GM06990 (cell line): ENCODE results near the gene LRCH1.

Source experiments
- DNase-seq: peaks from one replicate; pipeline ENCODE4 v3.0.0-alpha.2; 2011; ENCODE audit not compliant: insufficient read length; ENCODE audit errors: extremely low read depth
- H3K27me3 ChIP-seq: replicated peaks from 2 replicates; pipeline ENCODE4 v1.6.0; 2011; ENCODE audit warnings: low read length; ENCODE audit not compliant: control insufficient read depth, insufficient read depth
- H3K36me3 ChIP-seq: 2 replicates; pipeline ENCODE4 v1.5.1; 2011; ENCODE audit warnings: low read length; ENCODE audit not compliant: control insufficient read depth, insufficient read depth
- H3K4me3 ChIP-seq: replicated peaks from 2 replicates; pipeline ENCODE4 v1.5.1; 2011; ENCODE audit warnings: low read depth, mild to moderate bottlenecking, control low read depth, low read length
- TF ChIP-seq, protein P1 (sequence below): IDR thresholded peaks from 2 replicates; pipeline ENCODE4 v1.5.1; 2011; ENCODE audit warnings: low read length, control low read depth, mild to moderate bottlenecking, inconsistent platforms; ENCODE audit not compliant: insufficient read depth, poor library complexity, severe bottlenecking

The LRCH1 gene

DNA sequence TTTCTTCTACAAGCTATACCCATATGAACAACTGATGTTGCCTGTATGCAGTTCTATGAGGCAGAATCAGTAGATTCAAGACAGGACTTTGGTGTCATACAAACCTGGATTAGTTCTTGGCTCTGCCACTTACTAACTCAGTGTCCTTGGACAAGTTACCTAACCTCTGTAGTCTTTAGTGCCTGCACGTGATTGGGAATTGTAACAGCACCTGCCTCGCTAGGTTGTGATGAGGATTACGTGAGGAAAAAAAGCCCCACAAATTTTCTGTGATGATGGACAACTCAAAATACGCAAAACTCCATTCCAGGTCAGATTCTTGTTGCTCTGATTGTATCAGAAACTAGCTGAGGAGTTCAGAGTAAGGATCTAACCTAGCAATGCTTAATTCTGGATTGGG, 89.3 kb downstream of the LRCH1 start:
- TF ChIP-seq, protein P1, sequence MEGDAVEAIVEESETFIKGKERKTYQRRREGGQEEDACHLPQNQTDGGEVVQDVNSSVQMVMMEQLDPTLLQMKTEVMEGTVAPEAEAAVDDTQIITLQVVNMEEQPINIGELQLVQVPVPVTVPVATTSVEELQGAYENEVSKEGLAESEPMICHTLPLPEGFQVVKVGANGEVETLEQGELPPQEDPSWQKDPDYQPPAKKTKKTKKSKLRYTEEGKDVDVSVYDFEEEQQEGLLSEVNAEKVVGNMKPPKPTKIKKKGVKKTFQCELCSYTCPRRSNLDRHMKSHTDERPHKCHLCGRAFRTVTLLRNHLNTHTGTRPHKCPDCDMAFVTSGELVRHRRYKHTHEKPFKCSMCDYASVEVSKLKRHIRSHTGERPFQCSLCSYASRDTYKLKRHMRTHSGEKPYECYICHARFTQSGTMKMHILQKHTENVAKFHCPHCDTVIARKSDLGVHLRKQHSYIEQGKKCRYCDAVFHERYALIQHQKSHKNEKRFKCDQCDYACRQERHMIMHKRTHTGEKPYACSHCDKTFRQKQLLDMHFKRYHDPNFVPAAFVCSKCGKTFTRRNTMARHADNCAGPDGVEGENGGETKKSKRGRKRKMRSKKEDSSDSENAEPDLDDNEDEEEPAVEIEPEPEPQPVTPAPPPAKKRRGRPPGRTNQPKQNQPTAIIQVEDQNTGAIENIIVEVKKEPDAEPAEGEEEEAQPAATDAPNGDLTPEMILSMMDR: no peak
- Histone ChIP-seq H3K36me3 (no peaks in the 10 kb centered on the region; the same call in 1 of the 2 replicates), H3K4me3 (no peak overlapping the region), H3K27me3 (no peaks in the 10 kb centered on the region)
- no peak for DNase-seq

DNA sequence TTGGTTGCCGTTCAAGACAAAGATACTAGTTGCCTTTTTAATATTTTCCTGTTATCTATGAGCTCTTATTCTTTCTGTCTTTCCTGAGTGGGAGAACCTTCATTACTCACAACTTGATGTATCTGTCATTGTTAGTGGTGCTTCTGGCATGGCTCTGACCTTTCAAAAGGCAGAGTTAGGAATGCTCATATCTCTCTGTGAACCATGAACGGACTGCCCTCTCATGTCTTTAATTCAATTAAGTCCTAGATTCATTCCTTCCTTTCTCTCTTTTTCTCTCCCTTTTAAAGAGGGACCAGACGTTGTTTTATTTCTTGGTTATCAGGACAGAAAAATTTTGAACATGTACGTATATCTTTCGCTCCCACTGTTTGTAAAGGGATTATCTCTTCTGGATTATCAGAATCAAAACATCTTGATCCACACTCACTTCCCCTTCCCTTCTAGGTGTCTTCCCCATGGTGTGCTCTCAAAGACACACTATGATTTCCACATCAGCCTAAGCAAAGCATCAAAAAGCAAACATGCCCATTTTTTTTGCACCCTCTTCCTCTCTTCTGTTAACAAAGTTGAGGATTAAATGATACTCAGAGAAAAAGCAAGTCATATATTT, 90.3 kb downstream of the LRCH1 start:
- no peak overlapping the region for H3K4me3 ChIP-seq

DNA sequence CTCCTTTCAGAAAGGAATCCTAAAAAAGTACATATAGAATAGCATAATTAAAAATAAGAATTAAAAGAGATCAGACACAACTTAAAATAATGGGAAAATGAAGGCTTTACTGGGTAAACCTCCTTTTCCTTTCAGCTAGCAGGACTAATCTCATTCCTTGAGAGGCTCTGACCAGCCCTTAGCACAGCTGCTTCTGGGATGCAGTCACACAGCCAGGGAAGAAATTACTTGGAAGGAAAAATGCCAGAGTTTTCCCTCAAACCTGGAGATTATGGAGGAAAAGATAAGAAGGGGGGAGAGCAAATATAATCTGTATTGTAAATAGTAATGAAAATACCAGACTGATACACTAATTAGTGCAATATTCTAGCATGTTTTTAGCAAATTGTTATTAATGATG, 91.8 kb downstream of the LRCH1 start:
- no peaks in the 10 kb centered on the region; the same call in 1 of the 2 replicates for H3K36me3 ChIP-seq
- TF ChIP-seq, protein P1: no peak
- no peak overlapping the region for H3K4me3 ChIP-seq
- no peak for DNase-seq
- no peaks in the 10 kb centered on the region for H3K27me3 ChIP-seq

More for the DNA sequence above, 90.3 kb downstream of the LRCH1 start:
- no peaks in the 10 kb centered on the region for H3K27me3 ChIP-seq
- no peaks in the 10 kb centered on the region; the same call in 1 of the 2 replicates for H3K36me3 ChIP-seq
- no peak for DNase-seq
- TF ChIP-seq, protein P1: no peak

DNA sequence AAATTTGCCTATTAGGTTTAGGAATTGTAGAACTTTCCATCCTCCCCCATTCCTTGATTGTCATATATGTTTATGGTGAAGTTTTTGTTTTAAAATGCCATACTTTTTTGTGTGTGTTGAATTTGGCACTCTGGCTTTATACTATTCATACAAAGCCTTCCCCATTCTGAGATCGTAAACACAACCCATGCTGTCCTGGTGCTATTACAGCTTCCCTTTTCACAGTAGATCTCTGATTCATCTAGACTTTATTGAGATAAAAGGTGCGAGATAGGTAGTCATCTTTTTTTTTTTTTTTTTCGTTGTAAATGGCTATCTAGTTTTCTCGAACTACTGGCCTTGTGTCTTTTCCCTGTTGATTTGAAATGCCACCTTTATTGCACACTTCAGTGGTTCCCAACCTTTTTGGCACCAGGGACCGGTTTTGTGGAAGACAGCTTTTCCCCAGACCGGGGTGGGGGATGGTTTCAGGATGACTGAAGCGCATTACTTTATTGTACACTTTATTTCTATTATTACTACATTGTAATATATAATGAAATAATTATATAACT, 94.6 kb downstream of the LRCH1 start:
- TF ChIP-seq, protein P1: no peak
- Histone ChIP-seq H3K4me3 (no peak overlapping the region), H3K36me3 (no peaks in the 10 kb centered on the region; the same call in 1 of the 2 replicates), H3K27me3 (no peaks in the 10 kb centered on the region)
- DNase-seq: no peak

DNA sequence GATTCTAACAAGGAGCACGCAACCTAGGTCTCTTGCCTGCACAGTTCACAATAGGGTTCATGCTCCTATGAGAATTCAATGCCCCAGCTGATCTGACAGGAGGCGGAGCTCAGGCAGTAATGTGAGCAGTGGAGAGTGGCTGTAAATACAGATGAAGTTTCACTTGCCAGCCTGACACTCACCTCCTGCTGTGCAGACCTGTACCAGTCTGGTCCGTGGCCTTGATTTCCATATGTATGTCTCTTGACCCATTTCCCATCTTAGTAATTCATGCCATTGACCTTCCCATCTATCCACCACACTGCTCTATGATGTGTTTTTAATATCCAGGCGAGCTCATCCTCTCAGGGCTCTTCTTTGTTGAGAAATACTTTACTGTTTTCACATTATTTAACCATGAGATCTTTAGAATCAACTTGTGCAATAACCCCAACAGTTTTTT, 95.2 kb downstream of the LRCH1 start:
- no peaks in the 10 kb centered on the region for H3K27me3 ChIP-seq
- no peak overlapping the region for H3K4me3 ChIP-seq
- TF ChIP-seq, protein P1: no peak
- no peaks in the 10 kb centered on the region; the same call in 1 of the 2 replicates for H3K36me3 ChIP-seq
- peak; percentile 39 for DNase-seq
